Suprapubic skin (tissue), 4 donors: Measurements from ENCODE around the gene ZNF638.

Experiments used
- CTCF ChIP-seq, 2 donors: fragments of 200-600 bp in 1 of 2; fragments of 450-650 bp in 1 of 2; sonication (generic) in 1 of 2; IDR thresholded peaks; one replicate each; pipeline ENCODE4 v1.5.1; 2016 to 2019; ENCODE audit warnings: antibody characterized with exemption in 2 of 2, mild to moderate bottlenecking in 1 of 2, moderate library complexity in 1 of 2
- POLR2A ChIP-seq, 2 donors: fragments of 450-650 bp; IDR thresholded peaks; one replicate each; pipeline ENCODE4 v1.6.1; 2017; ENCODE audit warnings: antibody characterized with exemption in 2 of 2, mild to moderate bottlenecking in 2 of 2, moderate library complexity in 2 of 2
- POLR2AphosphoS5 ChIP-seq, 3 donors: sonication (generic); formaldehyde crosslinking; IDR thresholded peaks; one replicate each; pipeline ENCODE4 v1.6.1; 2017; ENCODE audit warnings: antibody characterized with exemption in 3 of 3

GRCh38 chr2:71317060-71317459, 14.5 kb upstream of the ZNF638 start:
- TF ChIP-seq POLR2AphosphoS5 (IDR thresholded peaks at IDR 0.05) (no peak), CTCF (IDR thresholded peaks at IDR 0.05) (no peak), POLR2A (IDR thresholded peaks at IDR 0.05) (no peak)
